GM12878 (cell line): Measurements from ENCODE around the gene LTB. TPM values are rescaled to one million over a fixed set of nuclear protein-coding genes. Genes with fewer than 3 reads are reported as not detected.

Source experiments
- ASH2L ChIP-seq: fragments of 300-600, 200-600 bp; sonication (generic); IDR thresholded peaks from 2 replicates; pipeline ENCODE4 v1.6.1; 2017; ENCODE audit warnings: low read depth, mild to moderate bottlenecking, borderline replicate concordance
- BCL11A ChIP-seq: IDR thresholded peaks from 2 replicates; pipeline ENCODE4 v1.6.1; 2011; ENCODE audit warnings: low read depth, low read length
- BRCA1 ChIP-seq: IDR thresholded peaks from 2 replicates; pipeline ENCODE4 v1.6.1; 2011; ENCODE audit warnings: low read depth, low read length, improper control_type of control experiment
- CREB1 ChIP-seq: IDR thresholded peaks from 2 replicates; pipeline ENCODE4 v1.6.1; 2012; ENCODE audit warnings: low read depth, mild to moderate bottlenecking, inconsistent platforms
- CTCF ChIP-seq, 3 experiments: IDR thresholded peaks in 2 of 3; conservative IDR thresholded peaks in 1 of 3; 2 replicates each; pipeline ENCODE4 v1.5.1; 2011; ENCODE audit warnings: low read depth in 3 of 3, low read length in 3 of 3, mild to moderate bottlenecking in 3 of 3, control low read depth in 2 of 3, moderate library complexity in 2 of 3, inconsistent platforms in 1 of 3, mixed read lengths in 1 of 3; ENCODE audit not compliant: control insufficient read depth in 2 of 3, insufficient read depth in 1 of 3; ENCODE audit errors: extremely low read depth in 1 of 3
- EED ChIP-seq: sonication (generic); IDR thresholded peaks from 2 replicates; pipeline ENCODE4 v1.6.1; 2016; ENCODE audit warnings: antibody characterized with exemption, low read depth
- ESRRA ChIP-seq: IDR thresholded peaks from 2 replicates; pipeline ENCODE4 v1.6.1; 2012; ENCODE audit warnings: mild to moderate bottlenecking, low read length, improper control_type of control experiment
- HDGF ChIP-seq: fragments of 450-650 bp; IDR thresholded peaks from 2 replicates; pipeline ENCODE4 v1.6.1; 2016; ENCODE audit warnings: antibody characterized with exemption
- MTA2 ChIP-seq: fragments of 450-650 bp; IDR thresholded peaks from 2 replicates; pipeline ENCODE4 v1.6.1; 2016; ENCODE audit warnings: low read depth, mild to moderate bottlenecking, moderate library complexity
- NFIC ChIP-seq: IDR thresholded peaks from 2 replicates; pipeline ENCODE4 v1.6.1; 2012; ENCODE audit warnings: low read depth, mild to moderate bottlenecking, inconsistent platforms, low read length, moderate library complexity
- NFXL1 ChIP-seq: fragments of 450-650 bp; IDR thresholded peaks from 2 replicates; pipeline ENCODE4 v1.6.1; 2017; ENCODE audit warnings: antibody characterized with exemption, mild to moderate bottlenecking, borderline replicate concordance
- POLR2AphosphoS5 ChIP-seq: IDR thresholded peaks from 2 replicates; pipeline ENCODE4 v1.6.1; 2011; ENCODE audit warnings: mild to moderate bottlenecking, low read length, inconsistent platforms
- RBBP5 ChIP-seq: fragments of 200-600 bp; sonication (generic); conservative IDR thresholded peaks from 2 replicates; pipeline ENCODE4 v1.6.1; 2016
- RCOR1 ChIP-seq: conservative IDR thresholded peaks from 2 replicates; pipeline ENCODE4 v1.6.1; 2012; ENCODE audit warnings: low read depth, low read length, improper control_type of control experiment
- YY1 ChIP-seq: IDR thresholded peaks from 2 replicates; pipeline ENCODE4 v1.6.1; 2011; ENCODE audit warnings: low read depth, mild to moderate bottlenecking, low read length
- ZNF24 ChIP-seq: fragments of 450-650 bp; IDR thresholded peaks from 2 replicates; pipeline ENCODE4 v1.6.1; 2017; ENCODE audit warnings: antibody characterized with exemption, mild to moderate bottlenecking
- ZZZ3 ChIP-seq: IDR thresholded peaks from 2 replicates; pipeline ENCODE4 v1.6.1; 2011; ENCODE audit warnings: low read depth; ENCODE audit not compliant: control insufficient read depth, insufficient read length
- polyA plus RNA-seq, 11 experiments: library from polyadenylated mRNA; depleted of rRNA in 4 of 11; unstranded in 6 of 11; stranded (reverse) in 5 of 11; fragments of >200 nt; fragmentation: Nextera tagmentation in 4 of 11; fragmentation: Illumina TruSeq in 1 of 11; extraction: Ambion mirVana in 4 of 11; extraction: Trizol in 1 of 11; gene quantifications; 1 replicate in 1 of 11; 2 replicates in 10 of 11; pipeline versions ENCODE4 v1.2.1 to v1.2.3, GENCODE V29; 2011 to 2016; ENCODE audit warnings: inconsistent platforms in 2 of 11, missing spikeins in 2 of 11, low read depth in 1 of 11
- total RNA-seq, 4 experiments: library from RNA; depleted of rRNA in 3 of 4; stranded (reverse); fragments of >200 nt in 3 of 4; fragmentation: Illumina TruSeq in 1 of 4; extraction: Trizol in 1 of 4; gene quantifications; 2 replicates each; pipeline versions ENCODE4 v1.2.1 to v1.2.3, GENCODE V29; 2013 to 2021
- TF ChIP-seq, protein P1 (sequence below): fragments of 450-650 bp; formaldehyde crosslinking; IDR thresholded peaks from 2 replicates; pipeline ENCODE4 v1.5.0; 2022; ENCODE audit warnings: mild to moderate bottlenecking, missing genetic modification characterization
- TF ChIP-seq, protein P2 (sequence below): fragments of 450-650 bp; IDR thresholded peaks from 2 replicates; pipeline ENCODE4 v1.6.1; 2018; ENCODE audit warnings: mild to moderate bottlenecking, low read depth, moderate library complexity; ENCODE audit not compliant: partially characterized antibody
- TF ChIP-seq, protein P3 (sequence below): fragments of 450-650 bp; IDR thresholded peaks from 2 replicates; pipeline ENCODE4 v1.6.1; 2014; ENCODE audit warnings: mild to moderate bottlenecking

Gene LTB
- total and polyA plus RNA-seq, 10 of the 15 experiments (the other 5 are each of a cell fraction or from before 2014, with no cell fraction given), result 0.71 to 74.3 (median 20.0) TPM

- TF ChIP-seq ZZZ3, result no peak
- TF ChIP-seq, protein P1, sequence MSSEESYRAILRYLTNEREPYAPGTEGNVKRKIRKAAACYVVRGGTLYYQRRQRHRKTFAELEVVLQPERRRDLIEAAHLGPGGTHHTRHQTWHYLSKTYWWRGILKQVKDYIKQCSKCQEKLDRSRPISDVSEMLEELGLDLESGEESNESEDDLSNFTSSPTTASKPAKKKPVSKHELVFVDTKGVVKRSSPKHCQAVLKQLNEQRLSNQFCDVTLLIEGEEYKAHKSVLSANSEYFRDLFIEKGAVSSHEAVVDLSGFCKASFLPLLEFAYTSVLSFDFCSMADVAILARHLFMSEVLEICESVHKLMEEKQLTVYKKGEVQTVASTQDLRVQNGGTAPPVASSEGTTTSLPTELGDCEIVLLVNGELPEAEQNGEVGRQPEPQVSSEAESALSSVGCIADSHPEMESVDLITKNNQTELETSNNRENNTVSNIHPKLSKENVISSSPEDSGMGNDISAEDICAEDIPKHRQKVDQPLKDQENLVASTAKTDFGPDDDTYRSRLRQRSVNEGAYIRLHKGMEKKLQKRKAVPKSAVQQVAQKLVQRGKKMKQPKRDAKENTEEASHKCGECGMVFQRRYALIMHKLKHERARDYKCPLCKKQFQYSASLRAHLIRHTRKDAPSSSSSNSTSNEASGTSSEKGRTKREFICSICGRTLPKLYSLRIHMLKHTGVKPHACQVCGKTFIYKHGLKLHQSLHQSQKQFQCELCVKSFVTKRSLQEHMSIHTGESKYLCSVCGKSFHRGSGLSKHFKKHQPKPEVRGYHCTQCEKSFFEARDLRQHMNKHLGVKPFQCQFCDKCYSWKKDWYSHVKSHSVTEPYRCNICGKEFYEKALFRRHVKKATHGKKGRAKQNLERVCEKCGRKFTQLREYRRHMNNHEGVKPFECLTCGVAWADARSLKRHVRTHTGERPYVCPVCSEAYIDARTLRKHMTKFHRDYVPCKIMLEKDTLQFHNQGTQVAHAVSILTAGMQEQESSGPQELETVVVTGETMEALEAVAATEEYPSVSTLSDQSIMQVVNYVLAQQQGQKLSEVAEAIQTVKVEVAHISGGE (CRISPR knock-in tag), result no peak
- TF ChIP-seq CREB1, result no peak
- TF ChIP-seq YY1, result no peak
- TF ChIP-seq BCL11A, result no peak
- TF ChIP-seq, protein P2, sequence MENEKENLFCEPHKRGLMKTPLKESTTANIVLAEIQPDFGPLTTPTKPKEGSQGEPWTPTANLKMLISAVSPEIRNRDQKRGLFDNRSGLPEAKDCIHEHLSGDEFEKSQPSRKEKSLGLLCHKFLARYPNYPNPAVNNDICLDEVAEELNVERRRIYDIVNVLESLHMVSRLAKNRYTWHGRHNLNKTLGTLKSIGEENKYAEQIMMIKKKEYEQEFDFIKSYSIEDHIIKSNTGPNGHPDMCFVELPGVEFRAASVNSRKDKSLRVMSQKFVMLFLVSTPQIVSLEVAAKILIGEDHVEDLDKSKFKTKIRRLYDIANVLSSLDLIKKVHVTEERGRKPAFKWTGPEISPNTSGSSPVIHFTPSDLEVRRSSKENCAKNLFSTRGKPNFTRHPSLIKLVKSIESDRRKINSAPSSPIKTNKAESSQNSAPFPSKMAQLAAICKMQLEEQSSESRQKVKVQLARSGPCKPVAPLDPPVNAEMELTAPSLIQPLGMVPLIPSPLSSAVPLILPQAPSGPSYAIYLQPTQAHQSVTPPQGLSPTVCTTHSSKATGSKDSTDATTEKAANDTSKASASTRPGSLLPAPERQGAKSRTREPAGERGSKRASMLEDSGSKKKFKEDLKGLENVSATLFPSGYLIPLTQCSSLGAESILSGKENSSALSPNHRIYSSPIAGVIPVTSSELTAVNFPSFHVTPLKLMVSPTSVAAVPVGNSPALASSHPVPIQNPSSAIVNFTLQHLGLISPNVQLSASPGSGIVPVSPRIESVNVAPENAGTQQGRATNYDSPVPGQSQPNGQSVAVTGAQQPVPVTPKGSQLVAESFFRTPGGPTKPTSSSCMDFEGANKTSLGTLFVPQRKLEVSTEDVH, result no peak
- no peak for TF ChIP-seq RCOR1
- TF ChIP-seq HDGF, result peak; percentile 90
- TF ChIP-seq BRCA1, result no peak
- TF ChIP-seq CTCF (IDR thresholded peaks at IDR 0.05 in 2 of 3, conservative IDR thresholded peaks at IDR 0.05 in 1 of 3; ENCODE audit: control insufficient read depth in 2 of 3, extremely low read depth in 1 of 3, insufficient read depth in 1 of 3, low read depth in 3 of 3, low read length in 3 of 3), result no peak
- no peak for TF ChIP-seq ASH2L
- TF ChIP-seq MTA2, result peak; percentile 42
- no peak for TF ChIP-seq POLR2AphosphoS5
- TF ChIP-seq RBBP5, result no peak
- TF ChIP-seq EED, result peak; percentile 65
- TF ChIP-seq, protein P3, sequence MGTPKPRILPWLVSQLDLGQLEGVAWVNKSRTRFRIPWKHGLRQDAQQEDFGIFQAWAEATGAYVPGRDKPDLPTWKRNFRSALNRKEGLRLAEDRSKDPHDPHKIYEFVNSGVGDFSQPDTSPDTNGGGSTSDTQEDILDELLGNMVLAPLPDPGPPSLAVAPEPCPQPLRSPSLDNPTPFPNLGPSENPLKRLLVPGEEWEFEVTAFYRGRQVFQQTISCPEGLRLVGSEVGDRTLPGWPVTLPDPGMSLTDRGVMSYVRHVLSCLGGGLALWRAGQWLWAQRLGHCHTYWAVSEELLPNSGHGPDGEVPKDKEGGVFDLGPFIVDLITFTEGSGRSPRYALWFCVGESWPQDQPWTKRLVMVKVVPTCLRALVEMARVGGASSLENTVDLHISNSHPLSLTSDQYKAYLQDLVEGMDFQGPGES, result no peak
- TF ChIP-seq NFXL1, result no peak
- no peak for TF ChIP-seq ZNF24
- TF ChIP-seq ESRRA, result no peak
- TF ChIP-seq NFIC, result no peak
Observed at GRCh38 chr6:31587791-31588777, 5.9 kb upstream of the LTB start (continued).
